Measurements from ENCODE around the gene PPME1.

DNA sequence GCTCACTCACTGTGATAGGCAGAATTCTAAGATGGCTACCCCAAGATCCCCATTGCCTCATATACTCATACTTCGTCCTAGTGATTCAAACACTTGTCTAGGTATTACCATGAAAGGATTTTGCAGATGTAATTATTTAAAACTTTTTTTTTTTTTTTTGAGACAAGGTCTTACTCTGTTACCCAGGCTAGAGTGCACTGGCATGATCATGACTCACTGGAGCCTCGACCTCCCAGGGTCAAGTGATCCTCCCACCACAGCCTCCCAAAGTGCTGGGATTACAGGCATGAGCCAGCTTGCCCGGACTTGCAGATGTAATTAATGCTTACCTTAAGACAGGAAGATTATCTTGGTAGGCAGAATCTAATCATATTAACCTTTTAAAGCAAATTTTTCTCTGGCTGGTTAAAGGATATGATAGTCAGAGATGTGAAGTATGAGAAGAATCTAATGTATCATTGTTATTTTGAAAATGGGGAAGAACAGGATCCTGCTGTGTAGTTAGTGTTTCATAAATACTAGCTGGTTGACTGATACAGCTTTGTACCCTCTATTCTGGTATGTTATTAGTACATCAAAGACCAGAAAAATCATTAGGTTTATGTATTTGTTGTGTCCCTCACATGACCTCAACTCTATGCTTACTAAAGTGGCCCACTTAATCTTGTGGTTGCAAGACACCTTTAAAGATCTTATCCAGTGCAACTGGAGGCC, 35.8 kb upstream of the PPME1 start:
- TF ChIP-seq EZH2 (IDR thresholded peaks at IDR 0.05; ENCODE audit: low read depth) = no peak
- TF ChIP-seq, protein P1, sequence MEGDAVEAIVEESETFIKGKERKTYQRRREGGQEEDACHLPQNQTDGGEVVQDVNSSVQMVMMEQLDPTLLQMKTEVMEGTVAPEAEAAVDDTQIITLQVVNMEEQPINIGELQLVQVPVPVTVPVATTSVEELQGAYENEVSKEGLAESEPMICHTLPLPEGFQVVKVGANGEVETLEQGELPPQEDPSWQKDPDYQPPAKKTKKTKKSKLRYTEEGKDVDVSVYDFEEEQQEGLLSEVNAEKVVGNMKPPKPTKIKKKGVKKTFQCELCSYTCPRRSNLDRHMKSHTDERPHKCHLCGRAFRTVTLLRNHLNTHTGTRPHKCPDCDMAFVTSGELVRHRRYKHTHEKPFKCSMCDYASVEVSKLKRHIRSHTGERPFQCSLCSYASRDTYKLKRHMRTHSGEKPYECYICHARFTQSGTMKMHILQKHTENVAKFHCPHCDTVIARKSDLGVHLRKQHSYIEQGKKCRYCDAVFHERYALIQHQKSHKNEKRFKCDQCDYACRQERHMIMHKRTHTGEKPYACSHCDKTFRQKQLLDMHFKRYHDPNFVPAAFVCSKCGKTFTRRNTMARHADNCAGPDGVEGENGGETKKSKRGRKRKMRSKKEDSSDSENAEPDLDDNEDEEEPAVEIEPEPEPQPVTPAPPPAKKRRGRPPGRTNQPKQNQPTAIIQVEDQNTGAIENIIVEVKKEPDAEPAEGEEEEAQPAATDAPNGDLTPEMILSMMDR (conservative IDR thresholded peaks at IDR 0.05) = no peak
